ENCODE data around the gene BCR.

DNA sequence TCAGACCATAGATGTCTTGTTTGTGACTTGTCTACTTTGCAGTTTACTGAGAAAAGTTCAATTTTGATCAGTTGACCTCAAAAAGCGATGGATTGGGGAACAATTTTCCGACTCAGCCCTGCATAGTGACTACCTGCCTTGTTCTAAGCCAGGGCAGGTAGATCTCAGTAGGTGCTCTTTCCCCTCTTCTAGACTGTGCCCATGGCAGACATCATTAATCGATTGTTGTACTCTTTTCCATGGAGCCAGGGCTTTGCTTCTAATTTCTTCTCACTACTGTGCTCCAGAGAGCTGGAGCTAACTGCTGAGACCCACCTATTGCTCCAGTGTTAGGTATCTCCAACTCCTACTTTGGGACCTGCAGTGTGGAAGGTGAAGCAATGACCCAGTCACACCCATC lies 25.2 kb upstream of the BCR start:
- TF ChIP-seq SMC3 (IDR thresholded peaks at IDR 0.05; ENCODE audit: low read length) (no peak), ESRRA (CRISPR knock-in tag; IDR thresholded peaks at IDR 0.05; ENCODE audit: low read depth) (no peak), SP4 (CRISPR knock-in tag; IDR thresholded peaks at IDR 0.05) (no peak), ZNF652 (CRISPR knock-in tag; IDR thresholded peaks at IDR 0.05; ENCODE audit: borderline replicate concordance, low read depth) (no peak)
